AG10803 (cell line): ENCODE results near the gene HADHB.

Experiments
- DNase-seq: peaks from one replicate; pipeline ENCODE4 v3.0.0; 2010; ENCODE audit warnings: low read depth
- H3K4me3 ChIP-seq: 2 replicates; pipeline ENCODE4 v1.5.1; 2011; ENCODE audit warnings: mild to moderate bottlenecking, low read length, control low read depth
- CTCF ChIP-seq: conservative IDR thresholded peaks from 2 replicates; pipeline ENCODE4 v1.5.1; 2011; ENCODE audit warnings: mild to moderate bottlenecking, low read length, control low read depth, inconsistent platforms

Gene HADHB

GRCh38 chr2:26244309-26245230 is at the start of gene HADHB, which contains the start of gene HADHA:
Gene HADHB (plus strand): TSS chr2:26244939. CDS start chr2:26254255, 9,316 bp downstream.
Gene HADHA (minus strand): TSS chr2:26244632. CDS start chr2:26244596, 36 bp downstream.
- peak; percentile 33 for TF ChIP-seq CTCF
- peak within 1 kb of the TSS; percentile 99 for H3K4me3 ChIP-seq
- DNase-seq = peak; percentile 88

GRCh38 chr2:26195040-26195984 is 49.4 kb upstream of the HADHB start:
- TF ChIP-seq CTCF = no peak
- H3K4me3 ChIP-seq = no peak overlapping the region
- DNase-seq = peak; percentile 28

- no peak overlapping the region for H3K4me3 ChIP-seq
- no peak for TF ChIP-seq CTCF
- no peak for DNase-seq
Observed at GRCh38 chr2:26196683-26197418, 47.9 kb upstream of the HADHB start.

- no peak overlapping the region for H3K4me3 ChIP-seq
- no peak for TF ChIP-seq CTCF
- no peak for DNase-seq
Observed at GRCh38 chr2:26197516-26197915, 47.2 kb upstream of the HADHB start.

- DNase-seq = no peak
- no peak for TF ChIP-seq CTCF
Observed at GRCh38 chr2:26202981-26203490, 41.7 kb upstream of the HADHB start.

GRCh38 chr2:26203906-26204305 is 40.8 kb upstream of the HADHB start:
- no peak for TF ChIP-seq CTCF
- no peak overlapping the region for H3K4me3 ChIP-seq
- no peak for DNase-seq

More at GRCh38 chr2:26202981-26203490, 41.7 kb upstream of the HADHB start:
- H3K4me3 ChIP-seq = no peak overlapping the region
